ENCODE data around the gene USP40. TPM values are rescaled to one million over a fixed set of nuclear protein-coding genes. Genes with fewer than 3 reads are reported as not detected.

USP40 gene
- total RNA-seq, 1 donor from 2014 or later: 41.5 TPM

GRCh38 chr2:233458826-233459225, 107.8 kb downstream of the USP40 start:
- Mint-ChIP-seq H3K4me3 (no peak overlapping the region), H3K27ac (no peak overlapping the region), H3K36me3 (peaks cover 6% of the 10 kb centered on the region)

GRCh38 chr2:233458031-233458610, 108.5 kb downstream of the USP40 start:
- Mint-ChIP-seq H3K9me3 (no peaks in the 10 kb centered on the region), H3K4me1 (ENCODE audit: unreplicated experiment) (no peaks in the 10 kb centered on the region), H3K36me3 (peaks cover 6% of the 10 kb centered on the region), H3K4me3 (no peak overlapping the region), H3K27me3 (no peaks in the 10 kb centered on the region), H3K27ac (no peak overlapping the region)
- no peak for DNase-seq (ENCODE audit: extremely low spot score, unreplicated experiment)
- TF ChIP-seq, protein P1, sequence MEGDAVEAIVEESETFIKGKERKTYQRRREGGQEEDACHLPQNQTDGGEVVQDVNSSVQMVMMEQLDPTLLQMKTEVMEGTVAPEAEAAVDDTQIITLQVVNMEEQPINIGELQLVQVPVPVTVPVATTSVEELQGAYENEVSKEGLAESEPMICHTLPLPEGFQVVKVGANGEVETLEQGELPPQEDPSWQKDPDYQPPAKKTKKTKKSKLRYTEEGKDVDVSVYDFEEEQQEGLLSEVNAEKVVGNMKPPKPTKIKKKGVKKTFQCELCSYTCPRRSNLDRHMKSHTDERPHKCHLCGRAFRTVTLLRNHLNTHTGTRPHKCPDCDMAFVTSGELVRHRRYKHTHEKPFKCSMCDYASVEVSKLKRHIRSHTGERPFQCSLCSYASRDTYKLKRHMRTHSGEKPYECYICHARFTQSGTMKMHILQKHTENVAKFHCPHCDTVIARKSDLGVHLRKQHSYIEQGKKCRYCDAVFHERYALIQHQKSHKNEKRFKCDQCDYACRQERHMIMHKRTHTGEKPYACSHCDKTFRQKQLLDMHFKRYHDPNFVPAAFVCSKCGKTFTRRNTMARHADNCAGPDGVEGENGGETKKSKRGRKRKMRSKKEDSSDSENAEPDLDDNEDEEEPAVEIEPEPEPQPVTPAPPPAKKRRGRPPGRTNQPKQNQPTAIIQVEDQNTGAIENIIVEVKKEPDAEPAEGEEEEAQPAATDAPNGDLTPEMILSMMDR (conservative IDR thresholded peaks at IDR 0.05): no peak

More at GRCh38 chr2:233458826-233459225, 107.8 kb downstream of the USP40 start:
- Mint-ChIP-seq H3K9me3 (no peaks in the 10 kb centered on the region), H3K27me3 (no peaks in the 10 kb centered on the region), H3K4me1 (ENCODE audit: unreplicated experiment) (no peaks in the 10 kb centered on the region)
- TF ChIP-seq, protein P1 (conservative IDR thresholded peaks at IDR 0.05): no peak
- no peak for DNase-seq (ENCODE audit: extremely low spot score, unreplicated experiment)

DNA sequence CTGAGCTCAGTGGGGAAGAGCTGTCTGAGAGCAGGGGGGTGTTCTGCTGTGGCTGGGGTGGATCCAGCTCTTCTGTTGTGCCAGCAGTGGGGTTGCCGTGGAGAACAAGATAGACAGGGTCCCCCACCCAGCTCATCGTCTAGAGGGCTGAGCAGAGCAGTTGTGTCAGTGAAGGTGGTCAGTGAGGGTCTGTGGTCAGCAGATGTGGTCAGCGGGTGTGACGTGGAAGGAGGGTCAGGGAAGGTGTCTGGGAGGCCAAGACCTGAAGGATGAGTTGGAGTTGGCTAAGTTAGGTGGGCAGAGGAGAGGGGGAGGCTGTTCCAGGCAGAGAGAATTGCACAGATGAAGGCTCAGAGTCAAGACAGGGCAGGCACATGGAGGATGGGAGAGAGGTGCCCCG, 109.2 kb downstream of the USP40 start:
- Mint-ChIP-seq H3K36me3 (peaks cover 6% of the 10 kb centered on the region), H3K4me1 (ENCODE audit: unreplicated experiment) (no peaks in the 10 kb centered on the region), H3K4me3 (no peak overlapping the region), H3K27me3 (no peaks in the 10 kb centered on the region), H3K9me3 (no peaks in the 10 kb centered on the region), H3K27ac (no peak overlapping the region)
- TF ChIP-seq, protein P1 (conservative IDR thresholded peaks at IDR 0.05): no peak
- DNase-seq (ENCODE audit: extremely low spot score, unreplicated experiment): no peak

- Mint-ChIP-seq H3K27me3 (no peaks in the 10 kb centered on the region), H3K4me3 (no peak overlapping the region), H3K9me3 (no peaks in the 10 kb centered on the region), H3K4me1 (ENCODE audit: unreplicated experiment) (no peaks in the 10 kb centered on the region), H3K36me3 (peaks cover 6% of the 10 kb centered on the region), H3K27ac (no peak overlapping the region)
- no peak for DNase-seq (ENCODE audit: extremely low spot score, unreplicated experiment)
- TF ChIP-seq, protein P1 (conservative IDR thresholded peaks at IDR 0.05): no peak
These were observed 109.6 kb downstream of the USP40 start for GRCh38 chr2:233456934-233457333.

- peaks cover 6% of the 10 kb centered on the region for H3K36me3 Mint-ChIP-seq
- H3K27me3 Mint-ChIP-seq: no peaks in the 10 kb centered on the region
- no peak for DNase-seq (ENCODE audit: extremely low spot score, unreplicated experiment)
- H3K4me1 Mint-ChIP-seq (ENCODE audit: unreplicated experiment): no peaks in the 10 kb centered on the region
- TF ChIP-seq, protein P1 (conservative IDR thresholded peaks at IDR 0.05): no peak
- no peak overlapping the region for H3K4me3 Mint-ChIP-seq
- no peak overlapping the region for H3K27ac Mint-ChIP-seq
- no peaks in the 10 kb centered on the region for H3K9me3 Mint-ChIP-seq
These were observed 110.5 kb downstream of the USP40 start for GRCh38 chr2:233456111-233456510.
